ENCODE measurements around the gene KMT5B.

- TF ChIP-seq CTCF (IDR thresholded peaks at IDR 0.05) (no peak), EP300 (IDR thresholded peaks at IDR 0.05) (no peak)
Measured at GRCh38 chr11:68189082-68189481, 24.0 kb downstream of the KMT5B start.

Measured in gastroesophageal sphincter (tissue), 3 donors.